Breast epithelium (tissue), 3 donors: ENCODE measurements around the gene PRDM16.

ENCODE experiments used
- POLR2A ChIP-seq: fragments of 450-650 bp; IDR thresholded peaks from one replicate; pipeline ENCODE4 v1.6.1; 2016; ENCODE audit warnings: antibody characterized with exemption, mild to moderate bottlenecking, moderate library complexity
- POLR2AphosphoS5 ChIP-seq, 3 donors: sonication (generic); formaldehyde crosslinking; IDR thresholded peaks; one replicate each; pipeline ENCODE4 v1.6.1; 2017; ENCODE audit warnings: antibody characterized with exemption in 3 of 3
- TF ChIP-seq, protein P1 (sequence below), 3 donors: fragments of 450-650 bp; IDR thresholded peaks; one replicate each; pipeline ENCODE4 v1.5.1; 2016 to 2017; ENCODE audit warnings: antibody characterized with exemption in 3 of 3, mild to moderate bottlenecking in 3 of 3, moderate library complexity in 3 of 3

DNA sequence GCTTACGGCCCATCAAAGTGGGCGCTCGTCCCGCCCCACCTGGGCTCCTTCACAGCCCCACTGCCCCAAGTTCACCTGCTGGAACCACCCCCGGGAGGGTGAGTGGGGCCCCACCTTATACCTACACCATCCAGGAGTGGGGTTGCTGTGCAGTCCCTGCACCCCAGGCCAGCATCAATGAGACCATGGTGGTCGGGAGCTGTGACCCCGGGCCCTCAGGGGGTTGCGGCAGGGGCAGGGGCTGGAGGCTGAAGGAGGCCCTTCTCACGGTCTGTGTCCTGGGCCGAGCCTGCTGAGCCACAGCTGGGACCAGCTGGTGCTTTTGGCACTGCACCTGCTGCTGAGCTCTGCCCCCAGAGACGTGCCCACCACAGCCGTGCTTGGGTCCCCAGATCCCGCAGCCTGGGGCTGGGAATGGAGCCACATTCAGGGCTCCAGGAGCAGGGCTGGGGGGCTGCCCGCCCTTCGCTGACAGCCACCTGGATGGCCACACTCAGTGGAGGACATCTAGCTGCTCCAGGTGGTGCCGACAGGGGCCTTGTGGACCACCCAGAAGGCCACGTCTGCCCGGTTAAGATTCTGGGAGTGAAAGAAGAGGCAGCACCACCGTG lies 30.3 kb upstream of the PRDM16 start:
- TF ChIP-seq, protein P1, sequence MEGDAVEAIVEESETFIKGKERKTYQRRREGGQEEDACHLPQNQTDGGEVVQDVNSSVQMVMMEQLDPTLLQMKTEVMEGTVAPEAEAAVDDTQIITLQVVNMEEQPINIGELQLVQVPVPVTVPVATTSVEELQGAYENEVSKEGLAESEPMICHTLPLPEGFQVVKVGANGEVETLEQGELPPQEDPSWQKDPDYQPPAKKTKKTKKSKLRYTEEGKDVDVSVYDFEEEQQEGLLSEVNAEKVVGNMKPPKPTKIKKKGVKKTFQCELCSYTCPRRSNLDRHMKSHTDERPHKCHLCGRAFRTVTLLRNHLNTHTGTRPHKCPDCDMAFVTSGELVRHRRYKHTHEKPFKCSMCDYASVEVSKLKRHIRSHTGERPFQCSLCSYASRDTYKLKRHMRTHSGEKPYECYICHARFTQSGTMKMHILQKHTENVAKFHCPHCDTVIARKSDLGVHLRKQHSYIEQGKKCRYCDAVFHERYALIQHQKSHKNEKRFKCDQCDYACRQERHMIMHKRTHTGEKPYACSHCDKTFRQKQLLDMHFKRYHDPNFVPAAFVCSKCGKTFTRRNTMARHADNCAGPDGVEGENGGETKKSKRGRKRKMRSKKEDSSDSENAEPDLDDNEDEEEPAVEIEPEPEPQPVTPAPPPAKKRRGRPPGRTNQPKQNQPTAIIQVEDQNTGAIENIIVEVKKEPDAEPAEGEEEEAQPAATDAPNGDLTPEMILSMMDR (IDR thresholded peaks at IDR 0.05) = no peak
- no peak for TF ChIP-seq POLR2A
- no peak for TF ChIP-seq POLR2AphosphoS5 (IDR thresholded peaks at IDR 0.05)
